WI38 (cell line): ENCODE measurements around the gene NEFH.

Source experiments
- H3K4me3 ChIP-seq: 2 replicates; pipeline ENCODE4 v1.5.1; 2011; ENCODE audit warnings: low read depth, mild to moderate bottlenecking, control low read depth, low read length
- CTCF ChIP-seq: IDR thresholded peaks from 2 replicates; pipeline ENCODE4 v1.5.1; 2012; ENCODE audit warnings: low read depth, mild to moderate bottlenecking, control low read depth, low read length

Gene NEFH

DNA sequence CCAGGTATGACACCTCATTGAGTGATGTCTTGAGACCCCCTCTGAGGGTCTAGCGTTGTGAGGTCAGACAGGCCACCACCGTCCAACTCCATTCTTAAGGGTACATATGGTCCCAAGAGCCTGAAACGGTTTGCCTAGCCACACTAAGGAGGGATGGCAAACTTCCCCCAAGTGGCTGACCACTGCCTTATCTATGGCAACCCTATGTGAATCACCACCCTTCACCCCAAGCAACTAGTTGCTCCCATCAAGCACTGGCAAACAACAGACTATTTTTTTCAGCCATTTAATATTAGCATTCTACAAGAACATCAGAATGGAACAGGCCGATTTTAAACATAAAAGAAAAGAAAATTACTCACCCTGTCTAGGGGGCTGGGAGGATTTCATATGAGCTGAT lies 50.7 kb downstream of the NEFH start:
- H3K4me3 ChIP-seq = no peak overlapping the region
- no peak for TF ChIP-seq CTCF

DNA sequence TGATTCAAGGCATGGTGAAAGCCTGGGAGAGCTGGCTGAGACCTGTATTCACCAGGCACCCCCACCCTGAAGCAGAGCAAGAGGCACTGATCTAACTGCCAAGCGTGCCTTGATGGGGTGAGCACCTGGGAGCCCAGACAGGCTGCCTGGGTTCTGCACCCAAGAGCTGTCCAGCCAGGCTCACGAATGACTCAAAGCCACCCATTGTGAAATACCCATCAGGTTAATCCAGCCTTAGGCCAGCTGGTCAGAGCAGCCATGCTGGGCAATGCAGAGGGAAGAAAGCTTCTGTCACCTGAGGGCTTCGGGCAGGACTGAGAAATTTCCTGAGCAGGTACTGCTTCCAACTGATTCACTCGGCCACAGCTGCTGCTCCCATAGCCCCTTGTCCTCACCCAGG lies 51.4 kb downstream of the NEFH start:
- no peak for TF ChIP-seq CTCF
- no peak overlapping the region for H3K4me3 ChIP-seq

DNA sequence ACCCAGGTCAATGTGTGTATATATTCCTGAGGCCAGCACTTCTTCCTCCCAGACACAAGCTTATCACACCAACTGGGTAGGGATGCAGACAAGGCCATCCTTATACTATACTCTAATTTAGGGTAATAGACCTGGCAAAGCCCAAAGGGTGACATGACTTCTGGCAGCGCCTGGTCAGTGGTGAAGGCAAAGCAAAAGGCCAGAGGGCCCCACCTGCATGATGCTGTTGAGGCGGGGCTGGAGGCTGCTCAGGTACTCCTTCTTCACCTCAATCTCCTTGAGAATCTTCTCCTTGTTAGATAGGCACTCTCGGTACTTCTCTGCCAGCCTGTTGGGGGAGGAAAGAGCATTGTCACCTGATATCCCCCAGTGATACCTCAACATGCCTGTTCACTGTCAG lies 56.4 kb downstream of the NEFH start:
- H3K4me3 ChIP-seq = no peak overlapping the region
- TF ChIP-seq CTCF = no peak

DNA sequence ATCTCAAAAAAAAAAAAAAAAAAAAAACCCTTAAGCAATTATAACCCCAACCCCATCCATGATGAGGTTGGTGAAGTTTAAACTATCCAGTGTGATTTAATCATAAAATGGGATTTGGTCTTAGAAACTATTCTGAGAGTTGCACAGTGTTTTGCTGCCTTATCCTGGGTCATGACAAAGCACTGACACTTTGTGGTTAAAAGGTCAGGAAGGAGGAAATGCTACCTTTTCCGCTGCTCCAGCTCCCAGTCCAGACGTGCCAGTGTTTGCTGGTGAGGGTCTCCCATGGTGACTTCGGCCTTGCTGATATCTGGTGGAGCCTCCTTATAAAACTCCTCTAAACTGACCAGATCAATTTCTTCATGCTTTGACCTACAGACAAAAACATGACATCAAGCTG lies 59.1 kb downstream of the NEFH start:
- no peak overlapping the region for H3K4me3 ChIP-seq
- no peak for TF ChIP-seq CTCF
